HEK293 (cell line): ENCODE results near the gene C12orf56.
"Not testable (repeated sequence)": the region's sequence is repeated elsewhere in the genome, so short reads cannot be mapped to it uniquely, and the experiment has no call there.

Experiments
- CTCF ChIA-PET: fragments of 350-600 bp; formaldehyde crosslinking; extraction: SDS; loops from one replicate; lab custom pipeline; 2021; ENCODE audit warnings: antibody characterized with exemption; lab: Yijun Ruan, JAX
- POLR2A ChIA-PET: fragments of 300-600 bp; formaldehyde crosslinking; extraction: SDS; loops from one replicate; lab custom pipeline; 2020; ENCODE audit warnings: antibody characterized with exemption, inconsistent platforms; lab: Yijun Ruan, JAX
- H3K27ac ChIP-seq: fragments of 200-500 bp; sonication (Bioruptor generic); 2 replicates; pipeline ENCODE4 v1.5.1; 2014; ENCODE audit warnings: low read depth, low read length, control low read depth, inconsistent platforms; ENCODE audit errors: extremely low read depth
- H3K36me3 ChIP-seq, 2 experiments: fragments of 200-500 bp in 1 of 2; sonication (Bioruptor generic) in 1 of 2; 1 replicate in 1 of 2; 2 replicates in 1 of 2; pipeline ENCODE4 v1.5.1; 2014 to 2017; ENCODE audit warnings: inconsistent platforms in 2 of 2, low read length in 2 of 2; ENCODE audit not compliant: control insufficient read depth in 2 of 2, insufficient read depth in 1 of 2
- H3K4me1 ChIP-seq: fragments of 200-500 bp; sonication (Bioruptor generic); 2 replicates; pipeline ENCODE4 v1.5.1; 2014; ENCODE audit warnings: mild to moderate bottlenecking, low read length, inconsistent platforms; ENCODE audit not compliant: control insufficient read depth, insufficient read depth
- H3K4me3 ChIP-seq: 2 replicates; pipeline ENCODE4 v1.5.1; 2011; ENCODE audit warnings: low read depth, mild to moderate bottlenecking, control low read depth, low read length, moderate library complexity
- H3K9me3 ChIP-seq: fragments of 200-500 bp; sonication (Bioruptor generic); 2 replicates; pipeline ENCODE4 v1.5.1; 2014; ENCODE audit warnings: low read depth, low read length, inconsistent platforms; ENCODE audit not compliant: control insufficient read depth, insufficient read depth
- PRDM1 ChIP-seq: fragments of 450-650 bp; formaldehyde crosslinking; IDR thresholded peaks from 2 replicates; pipeline ENCODE4; 2016; ENCODE audit warnings: missing biosample characterization, missing genetic modification characterization
- PRDM4 ChIP-seq: fragments of 450-650 bp; formaldehyde crosslinking; IDR thresholded peaks from 2 replicates; pipeline ENCODE4 v1.5.1; 2017; ENCODE audit warnings: missing biosample characterization, missing genetic modification characterization
- REST ChIP-seq: fragments of 450-650 bp; formaldehyde crosslinking; IDR thresholded peaks from 2 replicates; pipeline ENCODE4 v1.5.1; 2016; ENCODE audit warnings: missing biosample characterization, missing genetic modification characterization
- SALL2 ChIP-seq: fragments of 450-650 bp; formaldehyde crosslinking; IDR thresholded peaks from 2 replicates; pipeline ENCODE4 v1.5.0; 2017; ENCODE audit warnings: missing biosample characterization, mild to moderate bottlenecking, missing genetic modification characterization, borderline replicate concordance
- SETDB1 ChIP-seq: IDR thresholded peaks from one replicate; pipeline ENCODE4 v1.6.1; 2017; ENCODE audit warnings: mild to moderate bottlenecking, low read length, moderate library complexity, mixed read lengths; ENCODE audit not compliant: insufficient read length
- TRIM28 ChIP-seq: IDR thresholded peaks from 2 replicates; pipeline ENCODE4 v1.6.1; 2011; ENCODE audit warnings: low read length, control low read depth, borderline replicate concordance
- ZBTB44 ChIP-seq: fragments of 450-650 bp; IDR thresholded peaks from 2 replicates; pipeline ENCODE4 v1.5.1; 2018; ENCODE audit warnings: missing biosample characterization, mild to moderate bottlenecking, missing genetic modification characterization
- ZNF140 ChIP-seq: fragments of 450-650 bp; formaldehyde crosslinking; IDR thresholded peaks from 2 replicates; pipeline ENCODE4 v1.5.1; 2016; ENCODE audit warnings: missing biosample characterization, missing genetic modification characterization
- ZNF146 ChIP-seq: fragments of 450-650 bp; formaldehyde crosslinking; IDR thresholded peaks from 2 replicates; pipeline ENCODE4 v1.5.1; 2016; ENCODE audit warnings: missing biosample characterization, missing genetic modification characterization
- ZNF221 ChIP-seq: fragments of 450-650 bp; formaldehyde crosslinking; IDR thresholded peaks from 2 replicates; pipeline ENCODE4 v1.5.1; 2017; ENCODE audit warnings: missing biosample characterization, missing genetic modification characterization, borderline replicate concordance
- ZNF341 ChIP-seq: fragments of 450-650 bp; formaldehyde crosslinking; IDR thresholded peaks from 2 replicates; pipeline ENCODE4; 2016; ENCODE audit warnings: low read depth, missing biosample characterization, missing genetic modification characterization
- ZNF404 ChIP-seq: fragments of 450-650 bp; formaldehyde crosslinking; IDR thresholded peaks from 2 replicates; pipeline ENCODE4 v1.5.1; 2017; ENCODE audit warnings: missing biosample characterization, missing genetic modification characterization
- ZNF488 ChIP-seq: fragments of 450-650 bp; formaldehyde crosslinking; IDR thresholded peaks from 2 replicates; pipeline ENCODE4 v1.5.1; 2016; ENCODE audit warnings: missing biosample characterization, missing genetic modification characterization
- ZNF514 ChIP-seq: fragments of 450-650 bp; formaldehyde crosslinking; IDR thresholded peaks from 2 replicates; pipeline ENCODE4 v1.5.1; 2016; ENCODE audit warnings: missing biosample characterization, missing genetic modification characterization
- ZNF544 ChIP-seq: fragments of 450-650 bp; formaldehyde crosslinking; IDR thresholded peaks from 2 replicates; pipeline ENCODE4 v1.5.0; 2017; ENCODE audit warnings: missing biosample characterization, missing genetic modification characterization
- ZNF580 ChIP-seq: fragments of 450-650 bp; formaldehyde crosslinking; IDR thresholded peaks from 2 replicates; pipeline ENCODE4 v1.5.1; 2016; ENCODE audit warnings: missing biosample characterization, missing genetic modification characterization
- ZNF600 ChIP-seq: fragments of 450-650 bp; formaldehyde crosslinking; IDR thresholded peaks from 2 replicates; pipeline ENCODE4 v1.5.1; 2016; ENCODE audit warnings: missing biosample characterization, missing genetic modification characterization
- ZNF624 ChIP-seq: fragments of 450-650 bp; formaldehyde crosslinking; IDR thresholded peaks from 2 replicates; pipeline ENCODE4 v1.5.1; 2017; ENCODE audit warnings: missing biosample characterization, missing genetic modification characterization
- ZNF777 ChIP-seq: fragments of 450-650 bp; formaldehyde crosslinking; IDR thresholded peaks from 2 replicates; pipeline ENCODE4 v1.5.1; 2017; ENCODE audit warnings: missing biosample characterization, missing genetic modification characterization, borderline replicate concordance
- ZSCAN5A ChIP-seq: fragments of 450-650 bp; formaldehyde crosslinking; IDR thresholded peaks from 2 replicates; pipeline ENCODE4 v1.5.1; 2016; ENCODE audit warnings: missing biosample characterization, missing genetic modification characterization

The C12orf56 gene

GRCh38 chr12:64356209-64356608 is 34.3 kb downstream of the C12orf56 start:
- CTCF ChIA-PET, H3K4me3 ChIP-seq, H3K36me3 ChIP-seq, H3K9me3 ChIP-seq, POLR2A ChIA-PET, H3K4me1 ChIP-seq, H3K27ac ChIP-seq: not testable (repeated sequence)
- TF ChIP-seq SETDB1: peak; percentile 27

GRCh38 chr12:64352181-64352580 is 38.4 kb downstream of the C12orf56 start:
- Histone ChIP-seq H3K27ac (no peak overlapping the region), H3K4me1 (no peaks in the 10 kb centered on the region), H3K36me3 (no peaks in the 10 kb centered on the region), H3K9me3 (no peaks in the 10 kb centered on the region; the same call in 1 of the 2 replicates), H3K4me3 (no peak overlapping the region)
- POLR2A ChIA-PET: no interaction called here
- CTCF ChIA-PET: interaction anchor here (0.8 to 0.9 kb wide), 2 partner anchors 14 to 285 kb away, joined by 3 read pairs; no protein-coding TSS in a partner anchor
- TF ChIP-seq ZNF580: no peak
- TF ChIP-seq REST: no peak
- no peak for TF ChIP-seq ZNF624 (tag by site-specific recombination)
- no peak for TF ChIP-seq ZNF544
- TF ChIP-seq ZNF404 (tag by site-specific recombination): no peak
- no peak for TF ChIP-seq ZNF600
- no peak for TF ChIP-seq ZNF488 (tag by site-specific recombination)
- no peak for TF ChIP-seq PRDM4 (tag by site-specific recombination)
- no peak for TF ChIP-seq ZNF146 (tag by site-specific recombination)
- TF ChIP-seq PRDM1 (tag by site-specific recombination): no peak
- no peak for TF ChIP-seq ZNF140 (tag by site-specific recombination)

GRCh38 chr12:64351265-64351664 is 39.3 kb downstream of the C12orf56 start:
- no peak overlapping the region for H3K4me3 ChIP-seq
- ChIA-PET CTCF (no interaction called here), POLR2A (no interaction called here)
- no peaks in the 10 kb centered on the region; the same call in 1 of the 2 replicates for H3K9me3 ChIP-seq
- H3K4me1 ChIP-seq: no peaks in the 10 kb centered on the region
- H3K27ac ChIP-seq: no peak overlapping the region
- no peak for TF ChIP-seq SALL2 (tag by site-specific recombination)
- no peak for TF ChIP-seq ZBTB44
- TF ChIP-seq ZNF341 (tag by site-specific recombination): no peak
- TF ChIP-seq ZSCAN5A (tag by site-specific recombination): no peak
- no peak for TF ChIP-seq ZNF221
- TF ChIP-seq ZNF777 (tag by site-specific recombination): no peak
- peak; percentile 60; the same call in 1 of the 2 replicates for TF ChIP-seq TRIM28
- no peak for TF ChIP-seq ZNF514 (tag by site-specific recombination)
- no peaks in the 10 kb centered on the region for H3K36me3 ChIP-seq
